GM23248 (cell line): Measurements from ENCODE around the gene MCF2L.

Experiments
- EZH2 ChIP-seq: fragments of 200-600 bp; sonication (generic); IDR thresholded peaks from 2 replicates; pipeline ENCODE4 v1.6.1; 2018; ENCODE audit warnings: antibody characterized with exemption, mild to moderate bottlenecking; ENCODE audit not compliant: insufficient read depth, poor library complexity, severe bottlenecking
- EZH2phosphoT487 ChIP-seq: fragments of 200-600 bp; sonication (generic); IDR thresholded peaks from 2 replicates; pipeline ENCODE4 v1.6.1; 2018; ENCODE audit warnings: antibody characterized with exemption, moderate library complexity, mild to moderate bottlenecking, low read depth; ENCODE audit not compliant: insufficient read depth

DNA sequence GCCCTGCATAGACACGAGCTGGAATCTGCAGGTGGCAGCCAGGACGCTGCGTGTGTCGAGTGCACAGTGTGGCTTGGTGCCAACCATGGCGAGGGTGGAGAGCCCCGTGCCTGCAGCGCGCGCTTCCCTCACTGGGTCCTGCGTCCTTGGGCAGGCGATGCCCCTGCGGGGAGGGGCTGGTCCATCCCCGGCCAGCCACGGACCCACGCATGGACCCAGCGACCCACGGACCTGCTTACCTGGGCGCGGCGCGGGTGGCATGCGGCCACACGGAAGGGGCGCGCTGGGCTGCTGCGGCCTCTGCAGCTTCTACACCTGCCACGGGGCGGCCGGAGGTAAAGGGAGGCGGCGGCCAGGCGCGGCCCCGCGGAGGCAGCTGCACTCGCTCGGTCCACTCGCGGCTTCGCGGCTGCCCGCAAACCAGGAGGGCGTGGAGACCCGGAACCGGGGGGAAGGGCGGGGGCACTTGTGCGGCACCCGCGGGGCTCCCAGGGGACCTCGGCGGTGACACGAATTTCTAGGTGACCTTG is 569 bp upstream of the MCF2L start:
- no peak for TF ChIP-seq EZH2phosphoT487
- no peak for TF ChIP-seq EZH2
